Brain microvascular endothelial cell (primary cell): Measurements from ENCODE around the gene PRKACB.

ENCODE experiments used
- DNase-seq: peaks from one replicate; pipeline ENCODE4 v3.0.0-alpha.2; 2020
- H3K27ac ChIP-seq: fragments of 250-450 bp; sonication (Bioruptor Pico); 2 replicates; pipeline ENCODE4 v1.5.1; 2020; ENCODE audit warnings: mild to moderate bottlenecking, moderate library complexity
- H3K27me3 ChIP-seq: fragments of 250-450 bp; sonication (Bioruptor Pico); replicated peaks from 2 replicates; pipeline ENCODE4 v1.5.1; 2020; ENCODE audit warnings: mild to moderate bottlenecking
- H3K36me3 ChIP-seq: fragments of 250-450 bp; sonication (Bioruptor Pico); replicated peaks from 2 replicates; pipeline ENCODE4 v1.5.1; 2020; ENCODE audit warnings: mild to moderate bottlenecking
- H3K4me3 ChIP-seq: 2 replicates; pipeline ENCODE4 v1.5.1; 2011; ENCODE audit warnings: low read depth, mild to moderate bottlenecking, control low read depth, low read length, moderate library complexity
- CTCF ChIP-seq: IDR thresholded peaks from 2 replicates; pipeline ENCODE4 v1.5.1; 2011; ENCODE audit warnings: low read depth, mild to moderate bottlenecking, moderate library complexity, low read length, control low read depth, inconsistent platforms; ENCODE audit errors: missing control alignments
- in situ Hi-C: cut with HindIII; loops from 2 replicates; pipeline ENCODE4 v1.10.0; 2017; ENCODE audit warnings: low sequenced_read_pairs, low pct_ligation_motif_present

The PRKACB gene

GRCh38 chr1:84165601-84166000, 21.5 kb downstream of the PRKACB start:
- Histone ChIP-seq H3K27ac (no peak overlapping the region), H3K36me3 (no peaks in the 10 kb centered on the region), H3K4me3 (no peak overlapping the region), H3K27me3 (no peaks in the 10 kb centered on the region)
- in situ Hi-C loops, result loop anchor here (25.0 kb wide), 1 partner anchor 447 kb away; no protein-coding TSS in a partner anchor
- no peak for DNase-seq
- TF ChIP-seq CTCF, result no peak

GRCh38 chr1:84166797-84167196, 22.7 kb downstream of the PRKACB start:
- Histone ChIP-seq H3K4me3 (no peak overlapping the region), H3K27me3 (no peaks in the 10 kb centered on the region), H3K36me3 (no peaks in the 10 kb centered on the region), H3K27ac (no peak overlapping the region)
- in situ Hi-C loops, result loop anchor here (25.0 kb wide), 1 partner anchor 446 kb away; no protein-coding TSS in a partner anchor
- no peak for TF ChIP-seq CTCF
- DNase-seq, result no peak

- no peak overlapping the region for H3K4me3 ChIP-seq
- H3K27ac ChIP-seq, result no peak overlapping the region
- no peak for TF ChIP-seq CTCF
- DNase-seq, result no peak
- in situ Hi-C loops, result loop anchor here (25.0 kb wide), 1 partner anchor 444 kb away; no protein-coding TSS in a partner anchor
- no peaks in the 10 kb centered on the region for H3K27me3 ChIP-seq
- H3K36me3 ChIP-seq, result no peaks in the 10 kb centered on the region
Measured at GRCh38 chr1:84168783-84169182, 24.7 kb downstream of the PRKACB start.

GRCh38 chr1:84170171-84170570, 26.1 kb downstream of the PRKACB start:
- no peak for DNase-seq
- in situ Hi-C loops, result loop anchor here (25.0 kb wide), 1 partner anchor 442 kb away; no protein-coding TSS in a partner anchor
- Histone ChIP-seq H3K4me3 (no peak overlapping the region), H3K27ac (no peak overlapping the region), H3K27me3 (no peaks in the 10 kb centered on the region), H3K36me3 (no peaks in the 10 kb centered on the region)
- TF ChIP-seq CTCF, result no peak

- Histone ChIP-seq H3K4me3 (no peak overlapping the region), H3K36me3 (no peaks in the 10 kb centered on the region), H3K27me3 (no peaks in the 10 kb centered on the region), H3K27ac (no peak overlapping the region)
- no peak for TF ChIP-seq CTCF
- no peak for DNase-seq
- in situ Hi-C loops, result loop anchor here (25.0 kb wide), 1 partner anchor 441 kb away; no protein-coding TSS in a partner anchor
Measured at GRCh38 chr1:84171481-84171880, 27.4 kb downstream of the PRKACB start.

- H3K36me3 ChIP-seq, result no peaks in the 10 kb centered on the region
- H3K27ac ChIP-seq, result peak overlapping the region; percentile 42
- TF ChIP-seq CTCF, result no peak
- DNase-seq, result peak; percentile 66
- no peaks in the 10 kb centered on the region for H3K27me3 ChIP-seq
- H3K4me3 ChIP-seq, result no peak overlapping the region
- in situ Hi-C loops, result loop anchor here (25.0 kb wide), 1 partner anchor 438 kb away; no protein-coding TSS in a partner anchor
Measured at GRCh38 chr1:84174051-84174556, 30.0 kb downstream of the PRKACB start.
